Activated CD4-positive, alpha-beta T cell treated with anti-CD3 and anti-CD28 coated beads for 48 hours (primary cell): ENCODE results near the gene THOC2.
A peak's percentile ranks its signal among the peaks of the same experiment; 100 is the strongest.
"Not testable (repeated sequence)": the region's sequence is repeated elsewhere in the genome, so short reads cannot be mapped to it uniquely, and the experiment has no call there.

Source experiments
- DNase-seq: peaks from one replicate; pipeline ENCODE4 v3.0.0-alpha.2; 2020

The THOC2 gene

GRCh38 chrX:123732670-123733363 is at the start of gene THOC2:
THOC2 (minus strand) TSS chrX:123733052; CDS start chrX:123733022, 30 bp downstream.
- DNase-seq, result peak; percentile 85

GRCh38 chrX:123781786-123782185 is 48.9 kb upstream of the THOC2 start:
- DNase-seq, result not testable (repeated sequence)

- DNase-seq, result no peak
These were observed 47.1 kb upstream of the THOC2 start for GRCh38 chrX:123779908-123780396.

- DNase-seq, result no peak
These were observed 40.6 kb upstream of the THOC2 start for GRCh38 chrX:123773258-123773988.

GRCh38 chrX:123771449-123772064 is 38.7 kb upstream of the THOC2 start:
- no peak for DNase-seq

GRCh38 chrX:123764967-123765871 is 32.4 kb upstream of the THOC2 start:
- DNase-seq, result peak; percentile 80

- not testable (repeated sequence) for DNase-seq
These were observed 27.0 kb upstream of the THOC2 start for GRCh38 chrX:123759849-123760248.

- DNase-seq, result not testable (repeated sequence)
These were observed 24.9 kb upstream of the THOC2 start for GRCh38 chrX:123757794-123758193.

- DNase-seq, result no peak
These were observed 23.5 kb upstream of the THOC2 start for GRCh38 chrX:123756320-123756719.

GRCh38 chrX:123755107-123755506 is 22.3 kb upstream of the THOC2 start:
- DNase-seq, result no peak

- no peak for DNase-seq
These were observed 21.0 kb upstream of the THOC2 start for GRCh38 chrX:123753656-123754350.

- DNase-seq, result no peak
These were observed 16.8 kb upstream of the THOC2 start for GRCh38 chrX:123749643-123750042.

GRCh38 chrX:123745511-123745910 is 12.7 kb upstream of the THOC2 start:
- DNase-seq, result no peak

- no peak for DNase-seq
These were observed 10.5 kb upstream of the THOC2 start for GRCh38 chrX:123743312-123743711.

- DNase-seq, result no peak
These were observed 9.6 kb upstream of the THOC2 start for GRCh38 chrX:123742440-123742839.

GRCh38 chrX:123740536-123740935 is 7.7 kb upstream of the THOC2 start:
- no peak for DNase-seq

- no peak for DNase-seq
These were observed 7.2 kb upstream of the THOC2 start for GRCh38 chrX:123740006-123740405.

GRCh38 chrX:123739474-123739873 is 6.6 kb upstream of the THOC2 start:
- DNase-seq, result no peak

- DNase-seq, result no peak
These were observed 5.6 kb upstream of the THOC2 start for GRCh38 chrX:123738378-123738940.

- no peak for DNase-seq
These were observed 3.6 kb upstream of the THOC2 start for GRCh38 chrX:123736333-123736921.

GRCh38 chrX:123735137-123735536 is 2.3 kb upstream of the THOC2 start:
- DNase-seq, result not testable (repeated sequence)
